ENCODE data around the gene PAQR8.
"Not testable (repeated sequence)": the region's sequence is repeated elsewhere in the genome, so short reads cannot be mapped to it uniquely, and the experiment has no call there.

Gene PAQR8

GRCh38 chr6:52375780-52376556 is 14.0 kb downstream of the PAQR8 start:
- no peak for DNase-seq (ENCODE audit: low read depth in 3 of 3, low spot score in 1 of 3)

- DNase-seq (ENCODE audit: low read depth in 3 of 3, low spot score in 1 of 3) = no peak
Measured at GRCh38 chr6:52376763-52377162, 14.8 kb downstream of the PAQR8 start.

- no peak for DNase-seq (ENCODE audit: low read depth in 3 of 3, low spot score in 1 of 3)
Measured at GRCh38 chr6:52377538-52378221, 15.7 kb downstream of the PAQR8 start.

GRCh38 chr6:52381249-52381648 is 19.3 kb downstream of the PAQR8 start:
- no peak for DNase-seq (ENCODE audit: low read depth in 3 of 3, low spot score in 1 of 3)

- no peak for DNase-seq (ENCODE audit: low read depth in 3 of 3, low spot score in 1 of 3)
Measured at GRCh38 chr6:52384145-52384766, 22.3 kb downstream of the PAQR8 start.

- DNase-seq (ENCODE audit: low read depth in 3 of 3, low spot score in 1 of 3) = no peak
Measured at GRCh38 chr6:52385074-52385473, 23.1 kb downstream of the PAQR8 start.

GRCh38 chr6:52388119-52388518 is 26.2 kb downstream of the PAQR8 start:
- not testable (repeated sequence) for DNase-seq (ENCODE audit: low read depth in 3 of 3, low spot score in 1 of 3)

- no peak for DNase-seq (ENCODE audit: low read depth in 3 of 3, low spot score in 1 of 3)
Measured at GRCh38 chr6:52388790-52389189, 26.8 kb downstream of the PAQR8 start.

GRCh38 chr6:52389264-52389625 is 27.3 kb downstream of the PAQR8 start:
- no peak for DNase-seq (ENCODE audit: low read depth in 3 of 3, low spot score in 1 of 3)

- DNase-seq (ENCODE audit: low read depth in 3 of 3, low spot score in 1 of 3) = peak in 1 of 3 donors; percentile 15
Measured at GRCh38 chr6:52389626-52390360, 27.8 kb downstream of the PAQR8 start.

- peak in 1 of 3 donors; percentile 30 for DNase-seq (ENCODE audit: low read depth in 3 of 3, low spot score in 1 of 3)
Measured at GRCh38 chr6:52390361-52390727, 28.4 kb downstream of the PAQR8 start.

GRCh38 chr6:52391599-52391998 is 29.6 kb downstream of the PAQR8 start:
- DNase-seq (ENCODE audit: low read depth in 3 of 3, low spot score in 1 of 3) = no peak

- no peak for DNase-seq (ENCODE audit: low read depth in 3 of 3, low spot score in 1 of 3)
Measured at GRCh38 chr6:52392944-52393343, 31.0 kb downstream of the PAQR8 start.

- DNase-seq (ENCODE audit: low read depth in 3 of 3, low spot score in 1 of 3) = no peak
Measured at GRCh38 chr6:52393780-52394179, 31.8 kb downstream of the PAQR8 start.

- DNase-seq (ENCODE audit: low read depth in 3 of 3, low spot score in 1 of 3) = no peak
Measured at GRCh38 chr6:52394251-52394666, 32.3 kb downstream of the PAQR8 start.

GRCh38 chr6:52395969-52396368 is 34.0 kb downstream of the PAQR8 start:
- no peak for DNase-seq (ENCODE audit: low read depth in 3 of 3, low spot score in 1 of 3)

- DNase-seq (ENCODE audit: low read depth in 3 of 3, low spot score in 1 of 3) = no peak
Measured at GRCh38 chr6:52399511-52400312, 37.8 kb downstream of the PAQR8 start.

- DNase-seq (ENCODE audit: low read depth in 3 of 3, low spot score in 1 of 3) = no peak
Measured at GRCh38 chr6:52400313-52401041, 38.5 kb downstream of the PAQR8 start.

GRCh38 chr6:52403086-52403485 is 41.1 kb downstream of the PAQR8 start:
- DNase-seq (ENCODE audit: low read depth in 3 of 3, low spot score in 1 of 3) = no peak

GRCh38 chr6:52403627-52404026 is 41.7 kb downstream of the PAQR8 start:
- DNase-seq (ENCODE audit: low read depth in 3 of 3, low spot score in 1 of 3) = no peak
